Measurements from ENCODE around the gene CRIM1. TPM values are rescaled to one million over a fixed set of nuclear protein-coding genes. Genes with fewer than 3 reads are reported as not detected.

Gene CRIM1
- total RNA-seq, 1 experiment from 2014 or later: 24.1 TPM

DNA sequence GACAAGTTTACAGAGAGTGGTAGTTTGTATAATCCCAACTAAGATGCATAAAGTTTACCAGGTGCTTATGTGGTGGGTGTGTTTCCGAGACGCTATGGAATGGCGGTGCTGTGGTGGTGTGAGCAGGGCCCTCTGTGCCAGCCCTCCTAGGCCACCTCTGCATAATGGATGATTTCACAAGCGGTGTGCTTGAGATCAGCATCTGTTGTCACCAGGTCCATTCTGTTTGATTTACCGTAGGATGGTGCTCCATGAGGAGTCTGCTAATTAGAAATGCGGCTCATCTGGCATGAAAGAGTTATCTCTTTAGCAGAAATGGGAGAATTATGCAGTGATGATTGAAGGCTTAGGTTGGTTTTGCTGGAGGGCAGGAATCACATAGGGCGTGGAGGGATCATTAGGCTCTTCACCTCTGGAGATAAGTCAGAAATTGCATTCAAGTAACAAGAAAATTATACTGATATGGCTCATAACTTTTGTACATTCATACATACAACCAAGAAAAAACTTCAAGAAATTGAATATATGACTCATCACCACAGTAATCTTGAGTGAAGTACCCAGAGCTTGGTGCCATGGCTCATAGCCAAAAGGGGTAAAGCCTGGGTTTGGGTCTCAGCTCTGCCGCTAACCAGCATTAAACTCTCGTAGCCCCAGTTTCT lies 41.4 kb downstream of the CRIM1 start (continued):
- TF ChIP-seq, protein P1, sequence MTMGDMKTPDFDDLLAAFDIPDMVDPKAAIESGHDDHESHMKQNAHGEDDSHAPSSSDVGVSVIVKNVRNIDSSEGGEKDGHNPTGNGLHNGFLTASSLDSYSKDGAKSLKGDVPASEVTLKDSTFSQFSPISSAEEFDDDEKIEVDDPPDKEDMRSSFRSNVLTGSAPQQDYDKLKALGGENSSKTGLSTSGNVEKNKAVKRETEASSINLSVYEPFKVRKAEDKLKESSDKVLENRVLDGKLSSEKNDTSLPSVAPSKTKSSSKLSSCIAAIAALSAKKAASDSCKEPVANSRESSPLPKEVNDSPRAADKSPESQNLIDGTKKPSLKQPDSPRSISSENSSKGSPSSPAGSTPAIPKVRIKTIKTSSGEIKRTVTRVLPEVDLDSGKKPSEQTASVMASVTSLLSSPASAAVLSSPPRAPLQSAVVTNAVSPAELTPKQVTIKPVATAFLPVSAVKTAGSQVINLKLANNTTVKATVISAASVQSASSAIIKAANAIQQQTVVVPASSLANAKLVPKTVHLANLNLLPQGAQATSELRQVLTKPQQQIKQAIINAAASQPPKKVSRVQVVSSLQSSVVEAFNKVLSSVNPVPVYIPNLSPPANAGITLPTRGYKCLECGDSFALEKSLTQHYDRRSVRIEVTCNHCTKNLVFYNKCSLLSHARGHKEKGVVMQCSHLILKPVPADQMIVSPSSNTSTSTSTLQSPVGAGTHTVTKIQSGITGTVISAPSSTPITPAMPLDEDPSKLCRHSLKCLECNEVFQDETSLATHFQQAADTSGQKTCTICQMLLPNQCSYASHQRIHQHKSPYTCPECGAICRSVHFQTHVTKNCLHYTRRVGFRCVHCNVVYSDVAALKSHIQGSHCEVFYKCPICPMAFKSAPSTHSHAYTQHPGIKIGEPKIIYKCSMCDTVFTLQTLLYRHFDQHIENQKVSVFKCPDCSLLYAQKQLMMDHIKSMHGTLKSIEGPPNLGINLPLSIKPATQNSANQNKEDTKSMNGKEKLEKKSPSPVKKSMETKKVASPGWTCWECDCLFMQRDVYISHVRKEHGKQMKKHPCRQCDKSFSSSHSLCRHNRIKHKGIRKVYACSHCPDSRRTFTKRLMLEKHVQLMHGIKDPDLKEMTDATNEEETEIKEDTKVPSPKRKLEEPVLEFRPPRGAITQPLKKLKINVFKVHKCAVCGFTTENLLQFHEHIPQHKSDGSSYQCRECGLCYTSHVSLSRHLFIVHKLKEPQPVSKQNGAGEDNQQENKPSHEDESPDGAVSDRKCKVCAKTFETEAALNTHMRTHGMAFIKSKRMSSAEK (CRISPR knock-in tag; IDR thresholded peaks at IDR 0.05; ENCODE audit: borderline replicate concordance): no peak

- CTCF ChIA-PET: no interaction called here
- no peak overlapping the region for H3K4me3 Mint-ChIP-seq
- POLR2A ChIA-PET: no interaction called here
- no peaks in the 10 kb centered on the region for H3K36me3 Mint-ChIP-seq
- peaks cover 19% of the 10 kb centered on the region for H3K4me1 Mint-ChIP-seq
- no peaks in the 10 kb centered on the region for H3K9me3 Mint-ChIP-seq
- no peak overlapping the region for H3K27ac Mint-ChIP-seq
- TF ChIP-seq TEAD1 (CRISPR knock-in tag; IDR thresholded peaks at IDR 0.05) (no peak), TEAD4 (CRISPR knock-in tag; IDR thresholded peaks at IDR 0.05) (no peak), E2F1 (CRISPR knock-in tag; IDR thresholded peaks at IDR 0.05) (no peak)
- no peaks in the 10 kb centered on the region for H3K27me3 Mint-ChIP-seq (ENCODE audit: low read depth)
- DNase-seq (ENCODE audit: low spot score): no peak
- ATAC-seq: no peak
These were observed 42.3 kb downstream of the CRIM1 start for GRCh38 chr2:36397728-36398413.

DNA sequence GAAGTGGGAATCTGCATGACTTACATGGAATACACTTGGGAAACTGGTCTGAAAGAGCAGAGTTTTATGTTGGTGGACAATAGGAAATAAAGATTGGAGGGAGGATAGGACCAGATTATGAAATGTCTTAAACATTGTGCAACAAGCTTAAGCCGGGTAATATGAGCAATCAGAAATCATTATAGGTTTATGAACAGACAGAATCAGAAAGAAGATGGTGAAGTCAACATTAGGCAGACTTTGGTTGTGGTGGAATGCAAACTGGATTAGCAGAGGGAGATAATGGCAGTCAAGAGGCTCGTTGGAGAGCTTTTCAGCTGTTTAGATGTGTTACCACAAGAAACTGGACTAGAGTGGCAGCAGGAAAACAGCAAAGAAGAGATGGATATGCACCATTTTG lies 43.5 kb downstream of the CRIM1 start:
- H3K36me3 Mint-ChIP-seq: no peaks in the 10 kb centered on the region
- ATAC-seq (no peak), DNase-seq (ENCODE audit: low spot score) (no peak)
- H3K27ac Mint-ChIP-seq: no peak overlapping the region
- H3K9me3 Mint-ChIP-seq: no peaks in the 10 kb centered on the region
- ChIA-PET POLR2A (no interaction called here), CTCF (no interaction called here)
- TF ChIP-seq EMX1 (CRISPR knock-in tag; IDR thresholded peaks at IDR 0.05): no peak
- TF ChIP-seq TEAD4 (CRISPR knock-in tag; IDR thresholded peaks at IDR 0.05): no peak
- TF ChIP-seq IRF2 (CRISPR knock-in tag; IDR thresholded peaks at IDR 0.05; ENCODE audit: borderline replicate concordance, low read depth): no peak
- TF ChIP-seq FOXP4 (CRISPR knock-in tag; IDR thresholded peaks at IDR 0.05): no peak
- TF ChIP-seq ELF4 (CRISPR knock-in tag; IDR thresholded peaks at IDR 0.05; ENCODE audit: low read depth): no peak
- TF ChIP-seq, protein P2, sequence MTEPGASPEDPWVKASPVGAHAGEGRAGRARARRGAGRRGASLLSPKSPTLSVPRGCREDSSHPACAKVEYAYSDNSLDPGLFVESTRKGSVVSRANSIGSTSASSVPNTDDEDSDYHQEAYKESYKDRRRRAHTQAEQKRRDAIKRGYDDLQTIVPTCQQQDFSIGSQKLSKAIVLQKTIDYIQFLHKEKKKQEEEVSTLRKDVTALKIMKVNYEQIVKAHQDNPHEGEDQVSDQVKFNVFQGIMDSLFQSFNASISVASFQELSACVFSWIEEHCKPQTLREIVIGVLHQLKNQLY (CRISPR knock-in tag; IDR thresholded peaks at IDR 0.05): no peak
- TF ChIP-seq, protein P3, sequence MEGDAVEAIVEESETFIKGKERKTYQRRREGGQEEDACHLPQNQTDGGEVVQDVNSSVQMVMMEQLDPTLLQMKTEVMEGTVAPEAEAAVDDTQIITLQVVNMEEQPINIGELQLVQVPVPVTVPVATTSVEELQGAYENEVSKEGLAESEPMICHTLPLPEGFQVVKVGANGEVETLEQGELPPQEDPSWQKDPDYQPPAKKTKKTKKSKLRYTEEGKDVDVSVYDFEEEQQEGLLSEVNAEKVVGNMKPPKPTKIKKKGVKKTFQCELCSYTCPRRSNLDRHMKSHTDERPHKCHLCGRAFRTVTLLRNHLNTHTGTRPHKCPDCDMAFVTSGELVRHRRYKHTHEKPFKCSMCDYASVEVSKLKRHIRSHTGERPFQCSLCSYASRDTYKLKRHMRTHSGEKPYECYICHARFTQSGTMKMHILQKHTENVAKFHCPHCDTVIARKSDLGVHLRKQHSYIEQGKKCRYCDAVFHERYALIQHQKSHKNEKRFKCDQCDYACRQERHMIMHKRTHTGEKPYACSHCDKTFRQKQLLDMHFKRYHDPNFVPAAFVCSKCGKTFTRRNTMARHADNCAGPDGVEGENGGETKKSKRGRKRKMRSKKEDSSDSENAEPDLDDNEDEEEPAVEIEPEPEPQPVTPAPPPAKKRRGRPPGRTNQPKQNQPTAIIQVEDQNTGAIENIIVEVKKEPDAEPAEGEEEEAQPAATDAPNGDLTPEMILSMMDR (IDR thresholded peaks at IDR 0.05): no peak
- no peak for TF ChIP-seq KAT7 (CRISPR knock-in tag; IDR thresholded peaks at IDR 0.05; ENCODE audit: borderline replicate concordance)
- TF ChIP-seq HMGXB4 (CRISPR knock-in tag; IDR thresholded peaks at IDR 0.05): no peak
- TF ChIP-seq ZBTB43 (CRISPR knock-in tag; IDR thresholded peaks at IDR 0.05): no peak
- no peak for TF ChIP-seq ZNF396 (CRISPR knock-in tag; IDR thresholded peaks at IDR 0.05; ENCODE audit: borderline replicate concordance)
- peaks cover 9% of the 10 kb centered on the region for H3K4me1 Mint-ChIP-seq
- H3K27me3 Mint-ChIP-seq (ENCODE audit: low read depth): no peaks in the 10 kb centered on the region
- H3K4me3 Mint-ChIP-seq: no peak overlapping the region
